ENCODE measurements around the gene ANO2. TPM values are rescaled to one million over a fixed set of nuclear protein-coding genes. Genes with fewer than 3 reads are reported as not detected.

The ANO2 gene
- total and polyA plus RNA-seq, 7 donors, result 1.3 to 9.3 (median 4.2) TPM

DNA sequence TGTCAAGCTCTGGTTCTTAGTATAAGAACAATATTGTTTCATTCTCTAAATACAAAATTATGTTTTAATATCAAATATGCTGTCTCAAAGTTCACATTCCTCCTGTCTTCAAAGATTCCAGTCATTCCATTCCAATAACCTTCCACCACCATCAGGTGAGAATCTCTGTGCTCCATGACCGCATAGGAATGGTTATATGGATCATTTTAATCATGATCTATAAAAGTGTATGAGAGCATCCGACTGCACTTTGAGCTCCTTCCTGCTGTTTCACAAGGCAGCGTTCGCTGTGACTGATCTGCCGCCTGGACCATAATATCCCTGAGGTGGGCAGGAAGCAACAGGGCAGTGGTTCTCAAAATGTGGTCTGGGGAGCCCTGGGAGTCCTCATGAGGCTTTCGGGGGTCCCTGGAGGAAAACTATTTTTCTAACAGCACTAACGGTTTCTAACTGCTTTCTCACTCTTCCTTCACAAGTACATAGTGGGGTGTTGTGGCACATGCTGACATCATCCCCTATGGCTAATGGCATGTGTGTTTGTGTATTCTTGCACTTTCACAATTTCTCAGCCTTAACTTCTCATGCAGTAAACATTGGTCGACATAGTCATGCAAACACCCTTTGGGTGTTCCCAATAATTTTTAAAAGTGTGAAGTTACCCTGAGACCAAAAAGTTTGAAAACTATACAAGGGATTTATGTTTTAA is 137.4 kb downstream of the ANO2 start:
- WGBS, 3 donors, result 74 to 84% (median 78%) methylated on average over 8 of the region's 8 CpGs
- TF ChIP-seq, protein P1, sequence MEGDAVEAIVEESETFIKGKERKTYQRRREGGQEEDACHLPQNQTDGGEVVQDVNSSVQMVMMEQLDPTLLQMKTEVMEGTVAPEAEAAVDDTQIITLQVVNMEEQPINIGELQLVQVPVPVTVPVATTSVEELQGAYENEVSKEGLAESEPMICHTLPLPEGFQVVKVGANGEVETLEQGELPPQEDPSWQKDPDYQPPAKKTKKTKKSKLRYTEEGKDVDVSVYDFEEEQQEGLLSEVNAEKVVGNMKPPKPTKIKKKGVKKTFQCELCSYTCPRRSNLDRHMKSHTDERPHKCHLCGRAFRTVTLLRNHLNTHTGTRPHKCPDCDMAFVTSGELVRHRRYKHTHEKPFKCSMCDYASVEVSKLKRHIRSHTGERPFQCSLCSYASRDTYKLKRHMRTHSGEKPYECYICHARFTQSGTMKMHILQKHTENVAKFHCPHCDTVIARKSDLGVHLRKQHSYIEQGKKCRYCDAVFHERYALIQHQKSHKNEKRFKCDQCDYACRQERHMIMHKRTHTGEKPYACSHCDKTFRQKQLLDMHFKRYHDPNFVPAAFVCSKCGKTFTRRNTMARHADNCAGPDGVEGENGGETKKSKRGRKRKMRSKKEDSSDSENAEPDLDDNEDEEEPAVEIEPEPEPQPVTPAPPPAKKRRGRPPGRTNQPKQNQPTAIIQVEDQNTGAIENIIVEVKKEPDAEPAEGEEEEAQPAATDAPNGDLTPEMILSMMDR (IDR thresholded peaks at IDR 0.05), result no peak
- DNase-seq (no peak), ATAC-seq (no peak)
- Histone ChIP-seq H3K4me3 (no peak overlapping the region), H3K27me3 (ENCODE audit: insufficient read depth in 3 of 3, low read length in 2 of 3) (peaks cover 0 to 13% (median 2%) of the 10 kb centered on the region in 3 donors), H3K36me3 (ENCODE audit: insufficient read depth in 1 of 2, low read depth in 1 of 2) (no peaks in the 10 kb centered on the region), H3K9me3 (no peaks in the 10 kb centered on the region), H3K27ac (no peak overlapping the region), H3K4me1 (no peaks in the 10 kb centered on the region)
- intact Hi-C loops (cut with DNase I), result no loop called here

DNA sequence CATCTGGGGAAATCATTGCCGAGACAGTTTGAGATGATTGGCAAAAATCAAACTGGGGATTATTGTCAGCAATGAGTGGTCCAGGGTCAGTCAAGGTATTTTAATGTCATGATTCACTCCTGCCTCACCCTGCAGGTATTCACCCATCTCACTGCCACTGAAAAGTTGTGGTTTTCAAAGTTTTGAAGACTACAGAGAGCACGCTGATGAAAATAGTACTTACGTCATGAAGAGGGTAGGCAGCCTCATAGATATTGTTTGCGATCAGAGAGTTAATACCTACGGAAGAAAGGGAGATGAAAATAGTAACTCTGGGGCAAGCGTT is 138.0 kb downstream of the ANO2 start:
- intact Hi-C loops (cut with DNase I), result no loop called here
- no peaks in the 10 kb centered on the region for H3K9me3 ChIP-seq
- DNase-seq (no peak), ATAC-seq (no peak)
- H3K36me3 ChIP-seq (ENCODE audit: insufficient read depth in 1 of 2, low read depth in 1 of 2), result no peaks in the 10 kb centered on the region
- WGBS, 3 donors, result 82 to 91% (median 83%) methylated on average over 6 of the region's 6 CpGs
- H3K4me3 ChIP-seq, result no peak overlapping the region
- TF ChIP-seq, protein P1 (IDR thresholded peaks at IDR 0.05), result no peak
- H3K4me1 ChIP-seq, result no peaks in the 10 kb centered on the region
- H3K27ac ChIP-seq, result no peak overlapping the region
- peaks cover 0 to 13% (median 2%) of the 10 kb centered on the region in 3 donors for H3K27me3 ChIP-seq (ENCODE audit: insufficient read depth in 3 of 3, low read length in 2 of 3)

DNA sequence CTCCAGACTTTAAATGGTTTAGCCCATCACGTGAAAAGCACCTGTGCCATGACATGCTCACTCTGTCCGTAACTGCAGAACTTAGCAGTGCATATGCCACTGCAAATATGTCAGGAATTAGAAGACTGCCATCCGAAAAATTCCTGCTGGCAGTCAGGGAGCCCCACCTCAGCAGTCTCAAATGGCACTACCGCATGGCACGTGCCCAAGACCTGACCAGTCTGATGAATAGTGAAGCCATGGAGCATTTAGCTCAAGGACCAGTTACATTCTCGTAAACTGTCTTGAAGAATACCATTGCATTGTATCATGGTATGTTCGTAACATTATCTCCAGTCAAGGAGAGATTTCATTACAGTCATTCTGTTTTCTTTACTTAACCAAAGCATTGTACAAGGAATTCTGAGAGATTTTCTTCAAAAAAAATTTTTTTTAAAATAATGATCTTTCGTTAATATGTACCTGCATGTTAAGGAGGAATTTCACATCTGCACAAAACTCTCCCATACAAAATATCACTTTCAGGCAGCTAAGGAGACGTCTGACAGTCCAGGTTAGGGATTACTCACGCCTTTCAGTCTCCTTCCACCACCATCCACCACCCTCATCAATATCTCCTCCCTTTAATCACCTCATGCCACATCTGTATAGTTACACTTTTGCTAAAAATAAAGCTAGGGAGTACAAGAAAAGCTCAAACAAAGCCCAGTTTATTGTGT is 138.5 kb downstream of the ANO2 start:
- Histone ChIP-seq H3K9me3 (no peaks in the 10 kb centered on the region), H3K4me3 (no peak overlapping the region), H3K4me1 (no peaks in the 10 kb centered on the region), H3K27me3 (ENCODE audit: insufficient read depth in 3 of 3, low read length in 2 of 3) (peaks cover 0 to 13% (median 2%) of the 10 kb centered on the region in 3 donors), H3K27ac (no peak overlapping the region), H3K36me3 (ENCODE audit: insufficient read depth in 1 of 2, low read depth in 1 of 2) (no peaks in the 10 kb centered on the region)
- TF ChIP-seq, protein P1 (IDR thresholded peaks at IDR 0.05), result no peak
- WGBS, 3 donors, result 47 to 57% (median 52%) methylated on average over 10 of the region's 10 CpGs
- DNase-seq (no peak), ATAC-seq (no peak)
- intact Hi-C loops (cut with DNase I), result no loop called here

DNA sequence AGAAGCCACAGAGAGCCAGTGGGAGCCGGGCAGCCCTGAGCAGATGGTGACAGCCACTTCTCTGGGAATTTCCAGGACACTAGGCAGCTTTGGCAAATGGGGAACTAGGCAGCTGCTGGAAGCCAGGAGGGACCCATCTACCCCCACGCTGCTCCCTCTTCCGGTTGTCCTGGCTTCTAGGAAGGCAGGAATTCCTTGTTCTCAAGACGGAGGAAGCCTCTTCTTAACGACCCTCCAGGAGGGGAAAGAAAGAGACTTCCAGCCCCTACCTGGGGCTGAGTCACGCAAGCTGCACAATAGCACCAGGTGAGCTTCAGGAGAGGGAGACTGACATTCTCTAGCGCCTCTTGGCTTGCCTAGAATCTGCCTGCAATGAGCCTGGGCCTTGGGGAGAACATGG is 141.5 kb downstream of the ANO2 start:
- TF ChIP-seq, protein P1 (IDR thresholded peaks at IDR 0.05), result no peak
- Histone ChIP-seq H3K27me3 (ENCODE audit: insufficient read depth in 3 of 3, low read length in 2 of 3) (peaks cover 0 to 3% (median 2%) of the 10 kb centered on the region in 3 donors), H3K9me3 (no peaks in the 10 kb centered on the region), H3K4me1 (no peaks in the 10 kb centered on the region), H3K27ac (no peak overlapping the region), H3K4me3 (no peak overlapping the region), H3K36me3 (ENCODE audit: insufficient read depth in 1 of 2, low read depth in 1 of 2) (no peaks in the 10 kb centered on the region)
- ATAC-seq, result no peak
- WGBS, 3 donors, result 75 to 88% (median 77%) methylated on average over 7 of the region's 7 CpGs
- intact Hi-C loops (cut with DNase I), result no loop called here
- DNase-seq, result no peak
